ENCODE results near the gene KIF26A.

The KIF26A gene

DNA sequence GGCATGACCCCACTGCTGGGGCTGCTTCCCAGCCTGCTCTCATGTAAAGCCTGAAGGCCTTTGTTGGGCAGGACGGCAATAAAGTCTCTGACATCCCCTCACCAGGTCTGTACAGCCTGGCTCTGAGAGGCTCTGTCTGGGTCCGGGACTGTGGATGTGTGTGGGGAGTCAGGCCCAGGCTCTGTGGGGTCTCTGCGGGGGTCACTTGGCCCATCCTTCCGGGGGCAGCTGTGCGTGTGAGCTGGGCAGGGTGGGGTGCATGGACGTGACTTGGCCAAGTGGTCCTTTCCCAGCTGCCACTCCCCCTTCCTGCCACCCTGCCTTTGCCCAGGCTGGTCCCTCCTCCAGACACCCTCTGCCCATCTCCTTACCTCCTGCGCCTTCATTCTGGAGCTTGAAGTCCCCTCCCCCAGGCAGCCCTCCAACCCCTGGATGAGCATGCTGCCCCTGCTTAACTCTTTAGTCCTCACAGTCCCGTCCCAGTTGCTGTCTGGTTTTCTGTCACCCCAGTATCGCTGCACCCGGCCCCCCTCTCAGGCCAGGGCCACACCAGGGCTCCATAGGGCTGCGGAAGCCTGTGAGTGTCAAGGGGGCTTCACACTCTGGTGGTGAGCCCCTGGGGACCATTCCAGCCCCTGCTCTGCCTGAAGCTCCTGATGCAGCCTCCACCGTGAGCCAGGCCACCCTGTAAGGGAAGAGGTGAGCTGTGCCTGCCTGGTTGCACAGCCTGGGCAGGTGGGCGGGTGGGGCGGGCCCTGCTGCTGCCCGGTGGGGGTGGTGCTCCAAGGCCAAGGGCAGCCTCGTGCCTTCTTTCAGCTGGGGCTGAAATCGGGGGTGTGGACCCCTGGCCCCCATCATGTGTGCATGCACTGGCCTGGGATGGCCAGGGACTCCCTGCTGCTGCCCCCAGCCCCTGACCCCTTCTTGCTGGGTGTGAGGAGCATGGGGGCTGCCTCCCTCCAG, 25.5 kb upstream of the KIF26A start:
- DNase-seq: no peak

DNA sequence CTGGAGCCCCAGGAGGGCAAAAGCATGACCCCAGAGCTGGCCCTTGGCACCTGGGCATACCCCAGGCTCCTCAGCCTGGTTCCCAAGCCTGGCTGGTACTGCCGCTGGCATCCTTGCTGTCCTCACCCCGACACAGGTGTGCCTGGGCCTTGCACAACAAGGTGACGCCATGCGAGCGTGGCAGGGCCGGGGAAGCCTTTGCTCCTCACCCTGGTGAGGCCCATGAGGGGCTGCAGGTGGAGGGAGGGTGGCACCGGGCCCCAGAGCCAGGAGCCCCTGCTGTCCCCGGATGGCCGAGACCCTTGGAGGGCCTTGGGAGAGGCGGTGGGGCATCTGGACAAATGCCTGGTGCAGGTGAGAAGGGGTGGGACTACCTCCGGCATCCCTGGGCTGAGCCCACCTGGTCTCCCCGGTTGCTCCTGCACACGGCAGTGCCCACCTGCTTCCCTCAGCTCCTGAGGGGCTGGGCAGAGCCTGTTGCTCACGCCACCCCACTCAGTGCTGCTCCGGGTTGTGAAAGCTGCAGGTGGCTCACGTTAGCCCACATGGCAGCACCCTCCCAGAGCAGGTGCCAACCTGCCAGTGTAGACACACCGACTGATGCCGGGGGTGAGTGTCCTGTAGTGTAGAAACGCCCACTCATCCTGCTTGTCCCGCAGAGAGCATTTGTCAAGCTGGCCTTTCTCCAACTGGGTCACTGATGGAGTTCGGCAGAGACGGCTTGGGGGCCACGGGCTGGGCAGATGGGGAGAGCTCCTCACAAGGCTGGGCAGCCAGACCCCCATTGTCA, 24.6 kb upstream of the KIF26A start:
- DNase-seq: no peak

DNA sequence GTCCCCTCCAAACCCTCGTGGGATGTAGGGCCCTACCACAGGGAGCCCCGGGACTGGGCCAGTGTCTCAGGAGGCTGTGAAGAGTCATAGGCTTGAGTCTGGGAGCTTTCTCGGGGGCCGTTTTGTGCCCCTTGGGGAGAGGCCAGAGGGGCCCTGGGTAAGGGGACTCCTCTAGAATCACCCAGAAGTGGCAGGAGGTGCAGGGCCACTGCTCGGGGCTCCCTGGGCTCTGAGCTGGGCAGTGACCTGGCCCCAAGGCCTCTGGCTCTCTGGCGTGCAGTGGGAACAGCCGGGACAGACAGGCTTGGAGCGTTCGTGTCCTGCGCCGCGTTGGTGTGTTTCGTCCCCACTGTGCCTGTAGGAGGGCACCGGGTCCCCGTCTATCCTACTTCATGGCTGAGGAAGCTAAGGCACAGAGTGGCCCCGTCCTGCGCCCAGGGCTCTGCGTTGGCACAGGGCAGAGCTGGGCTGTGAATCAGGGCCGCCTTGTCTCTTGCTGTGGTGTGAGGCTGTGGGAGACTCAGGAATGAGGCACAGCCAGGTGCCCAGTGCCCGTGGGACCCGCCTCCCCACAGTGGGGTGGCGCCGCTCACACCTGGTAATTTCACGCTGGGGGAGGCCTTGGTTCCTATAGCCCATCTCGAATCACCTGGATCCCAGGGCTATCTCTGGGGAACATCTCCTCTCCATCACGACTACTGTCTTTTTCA, 23.8 kb upstream of the KIF26A start:
- DNase-seq: no peak

DNA sequence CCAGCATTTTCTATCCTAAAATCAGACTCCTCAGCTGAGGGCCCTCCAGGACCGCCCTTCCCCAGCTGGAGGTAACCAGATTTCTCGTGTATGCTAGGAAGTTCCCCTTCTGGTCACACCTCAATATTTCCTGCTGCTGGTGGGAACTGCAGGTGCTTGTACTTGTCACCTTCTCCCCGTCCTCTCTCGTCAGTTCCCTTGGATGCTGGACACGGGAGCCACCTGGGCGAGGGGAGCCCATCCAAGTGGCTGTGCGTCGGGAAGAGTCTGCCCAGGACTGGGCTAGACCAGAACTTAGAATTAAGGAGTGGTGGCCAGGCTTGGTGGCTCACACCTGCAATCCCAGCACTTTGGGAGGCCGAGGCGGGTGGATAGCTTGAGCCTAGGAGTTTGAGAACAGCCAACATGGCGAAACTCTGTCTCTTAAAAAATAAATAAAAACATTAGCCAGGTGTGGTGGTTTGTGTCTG, 23.2 kb upstream of the KIF26A start:
- no peak for DNase-seq

DNA sequence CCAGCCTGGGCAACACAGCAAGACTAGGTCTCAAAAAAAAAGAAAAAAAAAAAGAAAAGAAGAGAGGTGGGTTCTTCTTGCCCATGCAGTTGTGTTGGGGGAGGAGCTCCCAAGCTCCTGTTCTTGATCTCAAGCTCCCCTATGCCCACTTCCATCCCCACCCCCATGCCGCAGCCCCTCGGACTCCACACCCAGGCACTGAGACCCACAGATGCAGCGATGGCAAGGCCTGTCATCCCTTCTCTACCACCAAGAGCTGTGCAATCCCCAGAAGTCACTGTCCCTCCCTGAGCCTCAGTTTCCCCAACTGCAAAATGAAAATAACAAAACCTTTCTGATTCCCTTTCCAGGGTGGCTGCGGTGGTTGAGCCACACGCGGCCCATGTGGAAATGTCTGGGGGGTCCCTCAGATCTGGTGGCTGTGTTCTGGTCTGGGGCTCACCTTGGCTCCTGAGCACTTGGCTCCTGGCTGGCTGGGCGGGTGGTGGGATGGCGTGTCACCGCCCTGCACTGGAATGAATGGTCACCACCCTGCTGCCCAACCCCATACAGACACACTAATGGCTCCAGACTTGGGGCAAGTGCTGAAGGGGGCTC, 22.6 kb upstream of the KIF26A start:
- no peak for DNase-seq

DNA sequence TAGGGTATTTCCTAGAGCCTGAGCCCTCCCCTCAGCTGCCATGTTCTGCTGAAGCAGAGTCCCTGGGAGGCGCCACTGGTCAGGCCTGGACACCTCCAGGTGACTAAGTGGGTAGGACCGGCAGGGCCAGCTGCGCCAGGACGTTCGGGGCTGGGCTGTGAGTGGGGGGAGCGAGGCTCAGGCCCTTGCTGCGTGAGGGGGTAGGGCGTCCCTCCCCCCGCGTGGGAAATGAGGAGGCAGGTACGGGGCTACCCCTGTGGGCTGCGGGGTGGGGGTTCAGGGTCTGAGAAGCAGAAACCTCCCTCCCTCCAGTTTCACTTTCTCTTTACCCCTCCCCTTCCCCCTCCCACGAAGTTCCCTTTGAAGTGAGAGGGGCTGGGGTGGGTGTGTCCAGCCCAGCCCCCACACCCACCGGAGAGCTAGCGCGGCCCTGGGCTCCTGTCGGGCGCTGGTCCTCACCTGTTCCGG, 22.1 kb upstream of the KIF26A start:
- no peak for DNase-seq

DNA sequence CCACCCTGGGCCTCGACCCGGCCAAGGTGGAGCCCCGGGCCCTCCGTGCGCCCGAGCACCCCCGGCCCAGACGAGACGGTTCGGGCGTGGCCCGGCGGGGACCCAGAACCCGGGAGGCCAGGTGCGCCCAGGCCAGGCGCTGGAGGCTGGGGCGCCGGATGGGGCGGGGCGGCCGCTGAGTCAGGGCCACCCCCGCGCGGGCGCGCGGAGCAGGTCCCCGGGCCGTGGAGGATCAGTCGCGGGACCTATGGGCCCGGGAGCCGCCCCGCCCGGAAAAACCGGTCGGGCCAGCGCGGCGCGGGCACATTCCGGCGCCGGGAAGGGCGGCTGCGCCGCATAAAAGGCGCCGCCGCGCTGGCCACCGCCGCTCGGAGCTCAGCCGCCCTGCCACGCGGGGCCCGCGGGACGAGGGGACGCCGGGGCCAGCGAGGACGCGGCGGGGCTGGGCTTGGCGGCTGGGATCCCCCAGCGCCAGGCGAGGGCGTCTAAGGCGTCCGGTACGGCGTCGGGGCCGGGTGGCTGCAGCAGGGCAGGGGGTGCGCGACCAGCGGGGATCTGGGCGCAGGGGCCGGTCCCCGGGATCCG, 21.5 kb upstream of the KIF26A start:
- no peak for DNase-seq

DNA sequence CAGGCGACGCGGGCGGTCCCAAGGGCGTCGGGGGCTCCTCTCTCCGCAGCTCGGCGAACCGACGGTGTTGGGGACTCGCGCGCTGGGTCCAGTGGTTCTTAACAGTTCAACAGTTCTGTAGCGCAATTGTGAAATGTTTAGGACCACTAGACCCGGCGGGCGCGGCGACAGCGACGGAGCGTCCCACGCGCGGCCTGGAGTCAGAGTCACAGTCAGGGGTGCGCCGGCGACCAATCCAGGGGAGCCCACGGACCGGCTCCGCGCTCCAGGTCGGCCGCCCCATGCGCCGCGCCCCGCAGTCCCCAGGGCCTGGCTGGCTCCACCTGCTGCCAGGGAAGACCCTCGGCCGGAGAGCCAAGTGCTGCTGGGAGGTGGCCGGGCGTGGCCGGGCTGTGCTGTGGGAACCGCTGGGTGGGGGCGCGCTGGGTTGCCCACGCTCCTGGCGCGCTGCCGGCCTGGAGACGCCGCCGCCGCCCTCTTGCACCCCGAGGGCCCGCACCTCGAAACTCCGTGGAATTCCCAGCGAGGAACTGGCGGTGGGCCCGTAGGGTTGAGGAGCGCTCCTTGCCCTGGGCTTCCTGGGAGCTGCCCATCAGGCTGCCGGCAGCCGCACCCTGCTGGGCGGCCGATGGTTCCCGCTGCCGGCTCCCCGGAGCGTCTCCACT, 20.9 kb upstream of the KIF26A start:
- no peak for DNase-seq

DNA sequence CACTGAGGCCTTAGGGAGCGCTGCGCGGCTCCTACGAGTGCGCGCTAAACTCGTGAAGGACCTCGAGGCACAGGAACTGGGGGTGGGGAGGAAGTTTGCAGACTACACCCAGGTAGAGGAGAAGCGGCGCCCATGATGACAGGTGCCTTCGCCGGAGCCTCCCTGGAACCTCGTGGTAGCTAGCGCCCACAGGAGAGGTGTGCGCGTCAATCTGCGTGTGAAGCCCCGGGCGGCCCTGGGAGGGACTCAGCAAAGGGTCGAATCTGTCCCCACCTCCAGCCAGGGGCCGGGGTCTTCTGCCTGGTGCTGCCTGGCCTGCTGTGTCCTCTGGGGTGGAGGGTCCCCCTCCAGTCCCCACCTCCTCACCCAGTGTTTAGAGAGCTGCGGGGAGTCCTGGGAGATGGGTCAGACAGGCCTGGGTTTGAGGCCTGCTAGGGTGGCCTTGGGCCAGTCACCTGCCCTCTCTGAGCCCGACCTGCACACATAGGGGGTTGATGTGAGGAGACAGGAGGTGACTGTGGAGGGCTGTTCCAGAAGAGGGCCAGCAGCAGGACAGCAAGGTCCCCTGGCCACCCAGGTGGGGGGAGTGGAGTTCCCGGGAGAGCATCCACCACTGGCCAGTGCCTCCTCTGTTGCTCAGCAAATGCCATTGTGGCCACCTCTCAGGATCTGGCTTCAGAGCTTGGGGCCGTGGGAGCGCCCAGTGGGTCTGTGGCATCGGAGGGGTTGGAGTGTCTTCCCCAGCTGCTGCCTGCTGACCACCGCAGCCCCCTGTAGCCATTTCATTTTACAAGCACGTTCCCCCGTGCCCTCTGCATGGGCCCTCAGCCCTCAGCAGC, 20.2 kb upstream of the KIF26A start:
- DNase-seq: no peak

DNA sequence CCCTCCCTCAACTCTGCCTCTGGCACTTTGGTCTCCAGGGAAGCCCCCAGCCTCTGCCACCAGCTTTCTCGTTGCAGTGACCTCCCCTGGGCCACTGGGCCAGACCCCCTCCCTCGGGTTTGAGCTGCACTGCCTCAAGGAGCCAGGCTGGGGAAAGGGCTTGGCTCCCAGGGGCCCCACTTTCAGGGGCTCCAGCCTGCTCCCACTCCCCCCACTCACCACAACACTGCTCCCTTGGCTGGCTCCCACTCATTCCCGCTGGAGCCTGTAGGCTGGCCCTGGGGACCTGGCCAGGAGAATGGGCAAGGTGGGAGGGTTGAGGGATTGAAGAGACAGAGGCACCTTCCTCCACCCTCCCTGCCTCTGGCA, 19.3 kb upstream of the KIF26A start:
- no peak for DNase-seq

DNA sequence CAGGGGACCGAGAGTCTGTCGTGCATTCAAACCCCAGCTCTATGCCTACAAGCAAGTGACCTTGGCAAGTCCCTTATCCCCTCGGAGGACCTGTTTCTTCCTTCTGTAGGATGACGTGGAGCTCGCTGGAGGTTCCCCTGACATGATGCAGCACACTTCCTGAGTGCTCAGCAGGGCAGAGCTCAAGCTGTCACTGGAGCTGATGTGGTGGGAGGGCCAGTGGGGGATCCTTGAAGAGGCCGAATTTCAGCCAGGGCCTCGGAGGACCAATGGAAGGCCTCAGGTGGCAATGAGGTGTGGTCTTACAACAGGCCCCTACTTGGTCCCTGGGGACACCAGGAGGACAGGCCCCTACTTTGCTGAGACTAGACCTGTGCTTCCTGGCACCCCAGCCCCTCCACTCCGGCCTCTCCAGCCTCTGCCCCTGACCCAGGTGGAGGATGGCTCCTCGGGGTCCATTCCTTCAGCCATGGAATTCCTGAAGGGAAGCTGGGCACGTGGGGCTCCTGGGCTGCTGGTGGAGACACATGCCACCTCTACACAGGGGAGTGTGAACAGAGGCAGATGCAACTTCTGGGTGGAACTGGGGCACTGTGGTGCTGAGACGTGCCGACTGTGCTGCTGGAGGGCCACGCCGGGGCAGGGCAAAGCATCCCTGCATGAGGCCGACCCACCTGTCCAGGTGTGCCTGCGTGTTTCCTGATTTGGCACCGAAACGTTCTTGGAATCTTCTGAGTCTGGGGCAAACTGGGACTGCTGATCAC, 18.7 kb upstream of the KIF26A start:
- DNase-seq: no peak

DNA sequence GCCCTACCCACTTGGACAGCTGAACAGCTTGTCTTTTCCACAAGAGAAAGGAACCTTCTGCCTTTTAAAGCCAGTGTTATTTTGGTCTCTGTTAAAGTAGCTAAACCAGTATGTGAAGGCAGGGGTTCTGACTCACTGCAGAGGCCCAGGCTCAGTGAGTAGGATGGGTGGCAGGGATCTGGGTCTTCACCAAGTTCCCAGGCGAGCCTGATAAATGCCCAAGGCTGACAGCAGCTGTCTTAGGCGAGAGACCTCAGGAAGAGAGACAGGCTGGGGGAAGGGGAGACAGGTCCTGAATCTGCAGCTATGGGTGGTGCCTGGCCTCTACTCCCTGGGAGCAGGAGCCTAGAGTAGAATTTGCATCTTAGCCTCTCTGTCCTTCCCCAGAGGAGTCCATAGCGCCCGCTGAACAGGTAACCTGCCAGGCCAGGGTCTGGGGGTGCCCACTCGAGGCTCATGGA, 18.1 kb upstream of the KIF26A start:
- no peak for DNase-seq

DNA sequence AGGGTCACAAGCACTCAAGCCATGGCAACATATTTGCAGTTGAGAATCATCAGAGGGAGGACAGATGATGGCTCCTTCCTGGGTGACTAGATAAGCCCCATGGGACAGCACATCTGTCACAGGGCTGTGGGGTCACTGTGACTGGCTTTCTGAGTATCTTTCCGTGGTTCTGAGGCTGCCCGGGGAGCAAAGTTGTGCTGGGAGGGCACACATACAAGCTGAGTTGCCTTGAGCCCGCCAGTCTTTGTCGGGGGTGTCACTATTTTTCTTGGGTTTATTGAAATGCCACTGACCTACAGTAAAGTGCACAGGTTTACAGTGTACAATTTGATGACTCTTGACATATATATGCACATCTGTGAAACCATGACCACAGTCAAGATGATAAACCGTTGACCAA, 17.2 kb upstream of the KIF26A start:
- DNase-seq: no peak

DNA sequence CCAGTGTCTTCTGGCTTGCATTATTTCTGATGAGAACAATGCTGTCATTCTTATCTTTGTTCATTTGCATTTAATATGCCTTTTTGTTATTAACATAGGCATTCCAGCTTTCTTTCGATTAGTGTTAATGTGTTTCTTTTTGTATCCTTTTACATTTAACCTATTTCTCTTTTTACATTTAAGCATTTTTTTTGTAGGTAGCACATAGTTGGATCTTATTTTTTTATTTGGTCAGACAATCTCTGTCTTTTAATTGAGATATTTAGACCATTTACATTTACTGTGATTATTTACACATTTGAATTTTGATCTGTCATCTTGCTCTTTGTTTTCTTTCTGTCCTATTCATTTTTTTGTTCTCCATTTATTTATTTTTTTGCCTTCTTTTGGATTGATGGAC, 14.5 kb upstream of the KIF26A start:
- DNase-seq: no peak

DNA sequence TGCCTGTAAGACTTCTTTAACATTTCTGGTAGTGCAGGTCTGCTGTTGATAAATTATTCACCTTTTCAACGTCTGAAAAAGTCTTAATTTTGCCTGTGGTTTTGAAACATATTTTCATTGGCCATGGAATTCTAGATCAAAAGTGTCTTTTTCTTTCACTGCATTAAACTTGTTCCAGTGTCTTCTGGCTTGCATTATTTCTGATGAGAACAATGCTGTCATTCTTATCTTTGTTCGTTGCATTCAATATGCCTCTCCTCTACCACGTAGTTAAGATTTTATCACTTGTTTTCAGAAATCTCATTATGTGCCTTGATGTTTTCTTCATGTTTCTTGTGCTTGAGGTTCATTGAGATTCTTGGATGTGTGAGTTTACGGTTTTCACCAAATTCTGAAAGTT, 13.4 kb upstream of the KIF26A start:
- DNase-seq: no peak

DNA sequence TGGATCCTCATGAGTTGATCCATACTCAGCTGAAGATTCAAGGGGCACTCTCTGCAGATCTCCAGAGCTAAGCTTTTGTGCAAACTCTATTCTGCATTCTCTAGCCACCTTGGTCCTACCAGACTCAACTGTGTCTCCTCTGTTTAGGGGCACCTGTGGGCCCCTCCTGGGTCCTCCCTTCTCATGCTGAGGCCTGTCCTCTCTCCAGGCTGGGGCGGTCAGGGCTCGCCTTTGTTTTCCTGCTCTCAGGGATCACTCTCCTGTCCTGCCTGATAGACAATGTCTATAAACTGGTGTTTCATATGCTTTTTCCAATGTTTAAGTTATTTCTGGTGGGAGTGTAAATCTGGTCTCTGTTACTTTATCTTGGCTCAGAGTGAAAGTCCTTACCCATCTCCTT, 11.6 kb upstream of the KIF26A start:
- DNase-seq: no peak

DNA sequence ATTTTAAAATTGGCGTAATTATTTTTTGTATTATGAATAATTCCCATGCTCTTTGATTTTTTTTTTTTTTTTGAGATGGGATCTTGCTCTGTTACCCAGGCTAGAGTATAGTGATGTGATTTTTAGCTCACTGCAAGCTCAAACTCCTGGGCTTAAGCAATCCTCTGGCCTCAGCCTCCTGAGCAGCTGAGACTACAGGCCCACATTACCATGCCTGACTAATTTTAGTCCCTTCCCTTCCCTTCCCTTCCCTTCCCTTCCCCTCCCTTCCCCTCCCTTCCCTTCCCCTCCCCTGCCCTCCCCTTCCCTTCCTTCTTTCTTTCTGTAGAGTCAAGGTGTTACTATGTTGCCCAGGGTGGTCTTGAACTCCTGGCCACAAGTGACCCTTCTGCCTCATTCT, 9.4 kb upstream of the KIF26A start:
- DNase-seq: no peak

DNA sequence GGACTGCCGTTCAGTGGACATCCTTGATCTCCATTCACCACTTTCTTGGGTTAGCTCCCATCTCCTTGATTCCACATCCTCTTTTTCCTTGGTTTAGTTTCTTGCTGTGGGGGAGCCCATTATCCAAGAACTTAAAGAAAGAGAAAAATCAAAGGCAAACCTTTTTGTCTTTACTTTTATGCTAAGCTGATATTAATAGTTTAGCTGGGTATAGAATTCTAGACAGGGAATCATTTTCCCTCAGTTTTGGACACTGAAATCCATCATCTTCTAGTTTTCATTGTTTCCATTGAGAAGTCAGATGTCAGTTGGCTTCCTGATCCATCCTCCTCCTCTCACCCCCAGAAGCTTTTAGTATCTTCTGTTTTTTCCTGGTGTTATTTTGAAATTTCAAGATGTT, 8.8 kb upstream of the KIF26A start:
- DNase-seq: no peak

DNA sequence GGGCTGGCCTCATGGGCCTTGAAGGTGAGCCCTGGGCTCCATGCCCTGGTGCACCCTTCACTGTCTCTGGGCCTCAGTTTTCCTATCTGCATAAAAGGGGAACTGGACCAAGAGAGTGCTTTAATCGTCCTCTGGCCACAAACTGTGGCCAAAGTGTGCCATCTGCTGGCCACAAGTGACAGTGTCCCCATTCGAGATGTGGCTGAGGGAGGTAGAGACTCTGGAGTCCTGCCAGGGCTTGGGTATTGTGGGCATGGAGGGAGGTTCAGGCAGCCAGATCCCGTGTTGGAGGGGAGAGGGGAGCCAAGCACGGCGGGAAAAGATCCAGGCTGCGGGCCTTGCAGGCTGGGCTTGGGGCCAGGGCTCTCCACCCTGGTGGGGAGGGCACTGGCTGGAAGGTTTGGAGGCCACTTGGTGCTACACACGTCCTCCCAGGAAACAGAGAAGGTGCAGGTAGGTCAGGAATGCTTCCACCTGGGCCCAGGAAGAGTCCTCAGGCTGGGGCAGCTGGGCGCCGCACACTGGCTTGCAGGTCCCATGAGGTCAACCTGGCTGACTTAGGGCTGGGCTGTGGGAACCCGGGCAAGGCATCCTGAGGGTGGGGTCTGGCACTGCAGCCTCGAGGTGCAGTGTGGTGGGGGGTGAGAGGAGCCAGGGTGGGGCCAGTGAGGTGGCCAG, 7.3 kb upstream of the KIF26A start:
- DNase-seq: peak; percentile 22

All from fibroblast of skin of back (primary cell).